ENCODE data around the gene LRRC4B.
"Not testable (repeated sequence)": the region's sequence is repeated elsewhere in the genome, so short reads cannot be mapped to it uniquely, and the experiment has no call there.

LRRC4B gene

GRCh38 chr19:50551715-50552187 is 16.5 kb downstream of the LRRC4B start:
- DNase-seq: peak in 2 of 3 experiments; percentile 30 to 62

DNA sequence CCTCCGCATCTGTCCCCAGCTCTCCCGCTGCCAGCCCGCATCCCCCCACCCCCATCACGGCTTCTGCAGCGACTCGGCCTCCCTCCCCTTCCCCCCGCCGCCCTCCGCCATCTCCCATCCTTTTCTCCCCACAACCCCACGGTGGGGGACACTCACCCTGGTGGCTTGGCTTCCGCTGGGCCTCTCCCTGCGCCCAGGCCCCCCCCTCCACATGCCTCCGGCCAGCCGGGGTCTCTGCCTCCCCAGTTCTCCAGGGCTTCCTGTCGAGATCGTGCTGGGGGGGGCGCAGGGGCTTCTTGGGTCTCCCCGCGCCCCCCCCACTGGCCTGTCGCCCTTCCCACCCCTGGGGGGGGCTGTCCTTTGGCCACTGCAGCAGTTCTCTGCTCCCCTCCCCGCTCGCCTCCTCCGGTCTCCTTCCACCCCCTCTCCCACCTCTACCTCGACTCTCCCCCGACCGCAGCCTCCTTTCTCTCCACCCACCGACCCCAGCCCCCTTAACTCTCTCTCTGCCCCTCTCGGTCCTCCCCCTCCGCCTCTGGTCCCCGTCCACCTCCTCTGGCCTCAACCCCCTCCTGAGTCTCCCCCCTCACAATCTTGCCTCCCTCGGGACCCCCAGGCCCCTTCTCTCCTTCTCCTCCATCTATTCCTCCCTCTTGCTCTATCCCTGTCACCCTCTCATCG is 17.1 kb downstream of the LRRC4B start:
- DNase-seq: no peak

DNA sequence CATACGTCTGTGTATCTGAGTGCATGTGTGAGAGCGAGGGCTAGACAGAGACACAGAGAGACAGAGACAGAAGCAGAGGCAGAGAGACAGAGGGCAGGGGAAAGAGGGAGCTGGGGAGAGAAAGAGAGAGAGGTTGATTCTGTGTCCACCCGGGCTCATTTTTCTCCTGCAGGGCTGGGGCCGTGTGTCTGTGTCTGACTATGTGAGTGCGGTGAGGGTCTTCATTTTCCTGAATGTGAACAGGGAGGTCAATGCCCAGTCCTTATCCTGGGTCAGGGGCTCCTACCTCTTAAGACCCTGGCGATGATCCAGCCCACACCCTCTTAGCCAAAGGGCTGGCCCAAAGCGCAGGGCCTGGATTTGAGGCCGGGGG is 17.7 kb downstream of the LRRC4B start:
- DNase-seq: no peak

GRCh38 chr19:50549927-50550593 is 18.2 kb downstream of the LRRC4B start:
- DNase-seq: no peak

DNA sequence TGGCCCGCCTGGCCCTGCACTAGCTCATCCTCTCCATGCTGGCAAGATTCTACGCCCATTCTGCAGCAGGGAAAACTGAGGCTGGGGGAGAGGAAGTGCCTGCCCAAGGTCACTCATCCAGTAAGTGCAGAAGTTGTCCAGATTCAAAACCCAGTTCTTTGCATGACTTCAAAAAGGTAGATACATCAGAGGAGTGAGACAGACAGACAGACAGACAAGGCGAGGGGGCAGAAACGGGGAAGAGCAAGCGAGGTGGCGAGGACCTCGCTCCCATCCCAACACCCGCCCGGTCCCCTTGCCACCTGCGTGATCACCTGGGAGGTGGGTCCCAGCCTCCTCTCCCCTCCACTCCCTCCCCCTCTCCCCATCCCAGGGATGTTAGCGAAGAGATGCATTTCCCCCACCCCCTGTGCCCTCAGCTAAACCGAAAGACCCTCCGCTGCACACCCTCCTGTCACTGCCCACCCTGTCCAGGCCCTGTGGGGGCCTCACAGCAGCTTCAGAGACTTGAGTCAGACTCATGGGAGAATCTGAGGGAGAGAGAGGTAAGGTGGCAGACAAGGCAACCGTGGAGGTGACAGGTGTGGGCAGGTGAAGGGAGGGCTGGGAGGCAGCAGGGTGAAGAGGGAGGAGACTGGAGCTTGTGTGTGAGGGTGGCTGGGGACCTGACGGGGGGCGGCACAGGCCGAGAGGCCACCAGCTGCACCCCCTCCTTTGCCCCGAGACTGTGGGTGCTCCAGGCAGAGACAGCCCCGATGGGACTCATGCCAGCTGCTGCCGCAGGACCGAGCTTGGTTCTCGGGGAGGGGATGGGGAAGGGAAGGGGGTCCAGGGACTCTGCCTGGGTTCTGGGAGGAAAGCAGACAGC is 18.9 kb downstream of the LRRC4B start:
- no peak for DNase-seq

GRCh38 chr19:50548191-50549058 is 19.8 kb downstream of the LRRC4B start:
- no peak for DNase-seq

DNA sequence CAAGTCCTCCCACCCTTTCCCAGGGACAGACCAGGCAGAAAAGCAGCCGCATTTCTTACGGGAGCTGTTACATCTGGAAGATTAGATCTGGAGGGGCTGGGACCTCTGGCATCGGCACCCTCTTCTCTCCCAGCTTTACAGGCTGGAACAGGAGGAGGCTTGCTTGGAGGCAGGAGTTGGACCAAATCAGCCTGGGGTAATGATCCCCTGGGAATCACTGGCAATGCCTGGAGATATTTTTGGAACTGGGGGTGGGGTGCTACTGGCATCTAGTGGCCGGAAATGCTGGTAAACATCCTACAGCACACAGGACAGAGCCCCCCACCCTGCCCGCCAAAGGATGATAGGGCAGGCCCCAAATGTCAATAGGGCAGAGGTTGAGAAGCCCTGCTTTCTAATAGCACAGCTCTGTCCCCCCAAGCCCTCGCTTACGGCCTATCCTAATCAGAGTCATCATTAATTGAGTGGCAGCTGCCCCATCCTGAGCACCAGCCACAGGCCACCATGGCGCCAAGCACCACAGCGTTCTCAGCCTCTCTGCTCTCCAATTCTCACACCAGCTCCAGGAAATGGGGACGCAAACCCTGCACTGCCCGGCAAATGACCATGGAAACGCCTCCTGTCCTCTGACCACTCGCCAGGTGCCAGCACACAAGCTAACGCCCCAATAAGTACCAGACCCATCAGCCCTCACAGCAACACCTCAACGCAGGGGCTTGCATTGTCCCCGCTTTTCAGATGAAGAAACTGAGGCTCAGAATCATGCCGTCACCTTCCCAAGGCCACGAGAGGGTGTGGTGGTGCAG is 20.6 kb downstream of the LRRC4B start:
- peak in 1 of 3 experiments; percentile 4 for DNase-seq

DNA sequence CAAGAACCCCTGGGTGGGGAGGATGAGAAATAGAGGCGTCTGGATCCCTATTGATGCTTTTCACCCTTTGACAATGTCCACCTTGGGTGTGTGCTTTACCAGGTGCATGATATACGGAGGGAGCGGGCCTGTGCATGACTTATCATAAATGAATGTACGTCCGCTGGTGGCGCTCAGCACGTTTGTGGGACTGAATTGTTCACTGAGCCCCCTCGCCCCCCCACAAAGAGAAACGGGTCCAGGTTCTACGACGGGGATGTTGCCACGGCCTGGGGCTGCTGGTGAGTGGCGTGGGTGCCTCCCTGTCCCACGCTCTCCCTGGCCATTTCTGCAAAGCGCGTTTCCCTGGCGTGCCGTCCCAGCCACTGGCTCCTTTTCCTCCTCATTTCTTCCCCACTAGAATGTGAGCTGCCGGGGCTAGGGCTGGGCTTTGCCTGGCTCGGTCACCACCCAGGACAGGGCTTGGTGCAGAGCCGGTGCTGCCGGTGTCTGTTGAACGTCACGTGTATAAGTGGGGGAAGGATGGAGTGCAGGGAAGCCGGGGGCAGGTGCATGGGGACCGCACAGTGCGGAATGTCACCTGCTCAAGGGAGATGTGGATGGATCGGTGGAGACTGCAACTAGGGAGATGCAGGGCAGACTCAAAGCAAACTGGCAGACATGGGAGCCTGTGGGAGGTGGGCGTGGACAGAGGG is 21.6 kb downstream of the LRRC4B start:
- no peak for DNase-seq

GRCh38 chr19:50542943-50543342 is 25.3 kb downstream of the LRRC4B start:
- no peak for DNase-seq

GRCh38 chr19:50537769-50538230 is 30.4 kb downstream of the LRRC4B start:
- DNase-seq: peak; percentile 36 to 68 (median 56)

- no peak for DNase-seq
These were observed 30.9 kb downstream of the LRRC4B start for GRCh38 chr19:50537306-50537685.

GRCh38 chr19:50536662-50537305 is 31.5 kb downstream of the LRRC4B start:
- DNase-seq: no peak

DNA sequence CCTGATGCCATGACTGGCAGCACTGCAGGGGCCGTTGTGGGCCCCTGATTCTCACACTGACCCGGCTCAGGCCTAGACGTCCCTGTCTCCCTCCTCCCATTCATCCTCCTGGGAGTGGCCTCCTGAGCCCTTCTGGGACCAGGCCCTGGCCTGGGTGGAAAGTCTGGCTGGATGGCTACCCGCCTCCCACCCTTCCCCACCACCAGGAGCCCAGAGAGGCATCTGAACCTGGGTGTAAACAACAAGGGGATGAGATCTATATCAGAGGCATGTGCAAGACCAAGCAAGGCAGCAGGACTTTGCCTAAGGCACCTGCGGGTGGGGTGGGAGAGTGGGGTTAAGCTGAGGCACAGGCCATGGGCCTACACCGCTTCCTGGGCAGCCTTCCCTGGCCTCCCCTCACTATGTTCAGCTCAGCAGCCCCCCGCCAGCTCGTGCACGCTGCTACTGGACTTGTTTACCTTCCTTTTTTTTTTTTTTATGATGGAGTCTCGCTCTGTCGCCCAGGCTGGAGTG is 32.5 kb downstream of the LRRC4B start:
- no peak for DNase-seq

DNA sequence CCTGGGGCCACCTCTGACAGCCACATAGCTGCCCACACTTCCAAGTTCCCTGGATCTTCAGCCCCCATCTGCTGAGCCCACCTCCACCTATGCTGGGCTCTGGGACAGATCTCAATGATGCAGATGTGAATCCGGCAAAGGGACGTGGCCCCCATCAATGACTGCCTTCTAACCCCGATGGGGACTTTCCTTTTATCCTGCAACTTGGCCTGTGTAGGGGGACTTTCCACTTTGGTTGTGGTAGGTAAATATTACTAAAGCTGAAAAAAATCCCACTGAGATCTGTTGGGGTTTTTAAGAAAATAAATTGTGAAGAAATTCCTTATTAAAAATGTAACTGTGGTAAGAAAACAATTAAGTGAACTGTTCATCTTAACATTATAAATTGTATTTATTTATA is 33.8 kb downstream of the LRRC4B start:
- DNase-seq: no peak

DNA sequence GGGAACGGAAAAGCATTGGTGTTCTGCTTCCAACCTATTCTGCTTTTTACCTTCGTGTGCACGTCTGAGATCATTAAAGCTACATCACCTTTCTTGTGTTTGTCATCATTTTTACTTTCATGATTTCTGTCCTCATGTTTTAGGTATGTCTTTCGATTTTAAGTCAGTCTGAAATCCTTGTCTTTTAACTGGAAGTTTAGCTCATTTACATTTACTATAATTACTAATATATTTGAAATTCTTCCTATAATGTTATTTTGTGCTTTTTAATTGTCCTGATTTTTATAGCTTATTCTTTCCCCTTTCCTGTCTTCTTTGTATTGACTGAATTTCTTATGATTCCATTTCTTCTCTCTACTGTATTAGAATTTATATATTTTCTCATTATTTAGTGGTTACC is 35.3 kb downstream of the LRRC4B start:
- no peak for DNase-seq

- peak in 2 of 3 experiments; percentile 13 to 55 for DNase-seq
These were observed 37.0 kb downstream of the LRRC4B start for GRCh38 chr19:50531171-50531612.

GRCh38 chr19:50528052-50528451 is 40.2 kb downstream of the LRRC4B start:
- not testable (repeated sequence) for DNase-seq

DNA sequence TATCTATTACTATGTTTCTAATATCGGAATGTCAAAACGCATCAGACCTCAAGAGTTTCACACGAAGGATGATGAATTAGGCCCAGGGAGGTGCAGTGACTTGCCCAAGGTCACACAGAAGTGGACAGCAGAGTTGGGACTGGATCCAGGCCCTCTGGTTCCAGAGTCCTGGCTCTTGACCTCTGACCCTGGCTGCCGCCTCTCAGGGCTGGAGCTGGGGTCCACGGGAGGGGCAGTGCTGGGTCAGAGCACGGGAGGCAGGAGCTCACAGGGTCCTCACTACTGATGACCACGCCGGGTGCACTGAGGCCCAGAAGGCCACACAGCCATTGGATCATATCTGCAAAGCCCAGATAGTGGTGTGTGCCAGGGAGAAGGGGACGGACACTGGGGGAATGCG is 45.4 kb downstream of the LRRC4B start:
- no peak for DNase-seq

DNA sequence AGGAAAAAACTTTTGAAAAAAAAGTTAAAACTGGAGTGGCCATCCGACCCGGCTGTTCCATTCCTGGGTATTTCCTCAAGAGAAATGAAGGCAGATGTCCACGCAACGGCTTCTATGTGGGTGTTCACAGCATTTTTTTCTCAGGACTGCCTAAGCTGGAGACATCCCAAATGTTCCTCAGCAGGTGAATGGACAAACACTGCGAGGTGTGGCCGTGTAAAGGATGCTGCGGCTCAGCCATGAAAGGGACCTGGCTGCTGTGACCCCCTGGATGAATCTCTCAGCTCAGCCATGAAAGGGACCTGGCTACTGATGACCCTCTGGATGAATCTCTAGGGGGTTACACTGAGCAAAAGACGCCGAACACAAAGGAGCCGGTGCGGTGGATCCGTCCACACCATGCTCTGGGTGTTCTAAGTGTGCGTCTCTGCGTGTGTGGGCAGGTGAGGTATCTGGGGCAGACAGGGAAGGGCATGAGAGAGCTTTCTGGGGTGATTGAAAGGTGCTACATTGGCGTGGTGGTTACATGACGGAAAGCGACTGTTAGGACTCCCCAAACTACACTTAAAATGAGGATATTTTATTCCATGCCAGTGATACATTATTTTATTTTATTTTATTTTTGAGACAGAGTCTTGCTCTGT is 47.3 kb downstream of the LRRC4B start:
- no peak for DNase-seq
